Kasumi-1 (cell line): ENCODE measurements around the gene RNFT2.
"Not testable (repeated sequence)": the region's sequence is repeated elsewhere in the genome, so short reads cannot be mapped to it uniquely, and the experiment has no call there.

Experiments used
- DNase-seq, 2 experiments: peaks; one replicate each; lab custom pipeline; 2025; lab: John Stamatoyannopoulos, UW

The RNFT2 gene

GRCh38 chr12:116744766-116745165 lies 6.7 kb downstream of the RNFT2 start:
- DNase-seq = no peak

DNA sequence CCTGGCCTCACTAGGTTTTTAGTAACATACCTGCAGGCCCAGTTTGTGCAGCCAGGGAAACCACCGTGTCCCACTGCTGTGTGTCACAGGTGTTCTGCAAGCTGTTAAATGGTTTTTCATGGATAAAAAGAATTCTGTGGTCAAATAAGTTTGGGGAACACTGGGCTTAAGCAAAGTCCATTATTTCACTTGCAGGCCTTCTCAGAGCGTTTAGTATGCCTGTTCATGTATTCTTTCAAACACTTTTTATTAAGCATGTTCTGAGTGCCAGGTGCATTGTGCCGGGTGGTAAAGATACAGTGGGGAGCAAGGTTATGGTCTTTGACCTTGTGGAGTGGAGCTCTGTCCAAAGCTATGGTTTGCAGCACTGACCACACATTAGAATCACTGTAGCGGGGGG lies 7.4 kb downstream of the RNFT2 start:
- no peak for DNase-seq

- DNase-seq = no peak
Observed at GRCh38 chr12:116749884-116750283, 11.8 kb downstream of the RNFT2 start.

DNA sequence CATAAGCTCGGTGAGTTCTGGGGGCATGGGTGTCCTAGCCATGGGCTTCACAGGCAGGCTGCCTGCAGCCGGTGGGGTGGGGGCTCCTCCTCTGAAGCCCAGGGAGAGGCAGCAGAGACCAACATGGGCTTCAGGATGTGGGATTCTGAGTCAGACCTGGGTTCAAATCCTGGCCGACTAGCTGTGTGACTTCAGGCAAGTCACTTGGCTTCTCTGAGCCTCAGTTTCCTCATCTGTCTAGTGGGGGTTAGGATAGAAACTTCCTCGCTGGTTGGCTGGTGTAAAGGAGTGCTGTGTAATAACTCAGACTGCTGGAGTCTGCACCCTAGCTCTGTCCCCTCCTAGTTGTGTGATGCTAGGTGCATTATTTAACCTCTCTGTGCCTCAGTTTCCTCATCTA lies 12.2 kb downstream of the RNFT2 start:
- no peak for DNase-seq

GRCh38 chr12:116754097-116754496 lies 16.0 kb downstream of the RNFT2 start:
- DNase-seq = not testable (repeated sequence)

GRCh38 chr12:116754783-116755182 lies 16.7 kb downstream of the RNFT2 start:
- DNase-seq = not testable (repeated sequence)

- DNase-seq = no peak
Observed at GRCh38 chr12:116759783-116760621, 21.9 kb downstream of the RNFT2 start.

DNA sequence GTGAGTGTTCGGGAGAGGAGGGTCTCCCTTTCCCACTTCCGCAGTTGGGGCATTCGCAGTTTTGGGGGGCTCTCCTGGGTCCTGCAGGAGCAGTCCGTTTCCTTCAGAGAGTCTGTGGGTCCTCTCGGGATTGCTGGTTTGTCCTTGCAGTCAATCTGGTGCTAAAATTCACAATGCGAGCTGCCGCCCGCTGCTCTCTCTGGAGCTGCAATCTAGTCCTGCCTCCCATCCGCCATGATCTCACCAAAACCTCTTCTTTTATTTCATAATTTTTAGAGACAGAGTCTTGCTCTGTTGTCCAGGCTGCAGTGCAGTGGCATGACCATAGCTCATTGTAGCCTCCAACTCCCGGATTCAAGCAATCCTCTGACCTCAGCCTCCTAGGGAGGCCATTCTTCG lies 22.5 kb downstream of the RNFT2 start:
- no peak for DNase-seq

DNA sequence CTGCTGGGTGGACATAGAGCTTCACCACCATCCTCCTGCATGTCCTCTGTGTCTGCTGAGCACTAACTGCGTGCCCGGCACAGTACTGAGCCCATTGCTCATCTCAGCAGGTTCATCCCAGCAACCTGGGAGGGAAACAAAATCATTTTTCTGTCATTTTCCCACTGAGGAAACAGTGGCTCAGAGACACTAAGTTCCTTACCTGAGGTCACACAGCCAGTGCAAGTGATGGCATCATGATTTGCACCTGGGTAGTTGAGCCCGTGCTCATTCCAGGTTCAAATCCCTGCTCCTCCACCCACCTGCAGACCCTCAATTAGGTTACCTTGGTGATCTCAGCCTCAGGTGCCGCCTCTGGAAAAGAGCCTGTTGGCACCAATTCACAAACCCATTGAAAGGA lies 23.4 kb downstream of the RNFT2 start:
- no peak for DNase-seq

GRCh38 chr12:116765271-116765670 lies 27.2 kb downstream of the RNFT2 start:
- no peak for DNase-seq

GRCh38 chr12:116766285-116766684 lies 28.2 kb downstream of the RNFT2 start:
- DNase-seq = no peak

- no peak for DNase-seq
Observed at GRCh38 chr12:116766746-116767145, 28.6 kb downstream of the RNFT2 start.

DNA sequence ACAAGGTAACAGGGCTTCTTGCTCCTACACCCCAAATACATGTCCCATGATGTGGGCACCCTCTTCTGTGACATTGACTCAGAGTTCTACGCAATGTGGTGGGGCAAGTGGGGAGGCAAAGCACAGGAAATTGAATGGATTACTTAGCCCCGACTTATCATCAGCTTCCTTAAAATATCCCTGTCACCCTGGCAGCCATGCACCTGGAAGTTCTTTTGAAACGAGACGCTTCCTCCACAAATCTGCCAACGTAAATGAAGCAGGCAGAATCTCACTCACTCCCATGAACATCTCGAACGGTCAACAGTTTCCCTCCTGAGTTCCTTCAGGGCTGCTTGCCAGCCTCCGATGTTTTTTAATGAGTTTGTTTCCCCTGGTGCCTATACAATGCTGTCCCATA lies 33.5 kb downstream of the RNFT2 start:
- no peak for DNase-seq

DNA sequence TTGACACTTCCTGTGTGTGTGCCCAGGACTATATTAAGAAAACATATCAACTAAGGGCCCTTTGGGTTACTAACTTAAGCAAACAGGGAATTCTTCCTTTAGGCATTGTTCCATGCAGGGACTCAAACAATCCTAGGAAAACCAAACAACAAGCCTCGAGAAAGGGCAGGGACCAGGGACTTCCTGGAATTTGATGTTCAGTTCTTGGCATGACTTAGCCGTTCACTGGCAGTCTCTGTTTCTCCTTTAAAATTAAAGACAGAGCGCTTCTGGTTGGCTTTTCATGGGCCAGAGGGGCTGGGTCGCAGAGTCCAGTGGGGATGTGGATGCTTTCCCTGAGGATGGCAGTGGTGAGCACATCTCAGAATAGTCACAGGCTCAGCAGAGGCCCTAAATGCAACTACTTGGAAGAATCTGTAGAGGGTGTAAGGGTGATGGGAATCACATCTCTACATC lies 35.2 kb downstream of the RNFT2 start:
- DNase-seq = no peak

DNA sequence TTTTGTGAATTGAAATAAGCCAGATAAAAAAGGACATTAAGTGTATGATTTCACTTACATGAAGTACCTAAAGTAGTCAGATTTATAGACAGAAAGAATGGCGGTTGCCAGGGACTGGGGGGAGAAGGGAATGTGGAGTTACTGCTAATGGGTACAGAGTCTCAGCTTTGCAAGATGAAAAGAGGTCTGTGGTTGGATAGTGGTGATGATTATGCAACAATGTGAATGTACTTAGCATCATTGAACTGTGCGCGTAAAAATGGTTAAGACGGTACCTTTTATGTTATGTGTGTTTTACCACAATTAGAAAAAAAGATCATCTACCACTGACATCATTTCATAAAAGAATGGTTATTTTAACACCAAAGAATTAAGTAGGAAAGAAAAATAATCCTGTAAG lies 35.9 kb downstream of the RNFT2 start:
- no peak for DNase-seq

DNA sequence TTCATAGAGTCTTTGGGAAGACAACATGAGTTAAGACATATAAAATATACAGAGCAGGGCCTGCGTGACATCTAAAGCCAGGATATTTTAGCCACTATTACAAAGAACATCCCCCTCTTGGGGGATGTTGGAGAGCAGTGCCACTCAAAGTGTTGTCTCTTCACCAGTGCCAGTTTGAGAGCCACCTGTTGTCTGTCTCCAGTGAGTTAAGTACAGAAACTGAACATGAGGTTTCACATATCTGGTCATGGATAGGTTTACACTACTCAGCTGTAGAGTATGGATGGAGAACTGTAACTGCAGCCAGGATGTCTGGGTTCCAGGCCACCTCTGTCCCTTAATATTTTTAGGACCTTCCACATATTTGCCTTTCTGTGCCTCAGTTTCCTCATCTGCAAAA lies 39.1 kb downstream of the RNFT2 start:
- no peak for DNase-seq

DNA sequence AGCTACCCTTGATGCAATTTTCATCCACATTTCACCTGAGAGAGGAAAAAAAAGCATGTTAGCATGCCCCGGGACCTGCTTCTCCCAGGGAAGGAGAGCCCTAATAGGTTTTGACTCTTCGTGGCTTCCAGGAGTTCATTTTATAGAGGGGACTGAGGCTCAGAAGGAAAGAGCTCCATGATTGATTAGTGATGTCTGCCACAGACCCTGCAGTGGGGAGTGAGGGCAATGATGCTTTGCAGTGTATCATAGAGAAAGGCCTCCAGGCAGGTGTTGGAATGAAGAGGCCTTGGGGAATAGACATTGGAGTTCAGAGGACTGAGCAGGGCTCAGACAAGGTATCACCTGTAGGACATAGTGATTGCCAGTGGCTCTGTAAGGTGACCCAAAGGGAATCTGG lies 41.5 kb downstream of the RNFT2 start:
- no peak for DNase-seq

- no peak for DNase-seq
Observed at GRCh38 chr12:116780942-116781341, 42.8 kb downstream of the RNFT2 start.

GRCh38 chr12:116783525-116784237 lies 45.6 kb downstream of the RNFT2 start:
- no peak for DNase-seq

DNA sequence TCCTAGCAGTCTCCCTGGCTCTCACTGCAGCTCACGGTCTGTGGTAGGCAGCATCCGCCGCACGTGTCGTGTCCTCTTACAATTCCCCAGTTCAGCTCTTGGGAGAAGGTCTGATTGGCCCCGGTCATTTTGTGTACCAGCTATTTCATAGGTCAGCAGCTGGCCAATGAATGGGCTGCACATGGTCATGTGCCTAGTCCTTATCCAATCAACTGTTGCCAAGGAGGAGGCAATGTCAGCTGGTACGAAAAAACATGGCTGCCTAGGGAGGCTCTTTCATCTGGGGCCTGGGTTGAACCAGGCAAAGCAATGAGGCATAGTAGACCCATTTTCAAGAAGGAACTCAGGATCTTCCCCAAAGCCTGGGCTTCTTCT lies 46.1 kb downstream of the RNFT2 start:
- DNase-seq = no peak

- DNase-seq = not testable (repeated sequence)
Observed at GRCh38 chr12:116789562-116789961, 51.4 kb downstream of the RNFT2 start.

- DNase-seq = no peak
Observed at GRCh38 chr12:116790066-116790465, 52.0 kb downstream of the RNFT2 start.

- DNase-seq = no peak
Observed at GRCh38 chr12:116792403-116792802, 54.3 kb downstream of the RNFT2 start.
